ENCODE measurements around the gene LEFTY1. TPM values are rescaled to one million over a fixed set of nuclear protein-coding genes. Genes with fewer than 3 reads are reported as not detected.

LEFTY1 gene
- total and polyA plus RNA-seq, 2 of the 4 experiments (the other 2 are of a cell fraction) = not detected

DNA sequence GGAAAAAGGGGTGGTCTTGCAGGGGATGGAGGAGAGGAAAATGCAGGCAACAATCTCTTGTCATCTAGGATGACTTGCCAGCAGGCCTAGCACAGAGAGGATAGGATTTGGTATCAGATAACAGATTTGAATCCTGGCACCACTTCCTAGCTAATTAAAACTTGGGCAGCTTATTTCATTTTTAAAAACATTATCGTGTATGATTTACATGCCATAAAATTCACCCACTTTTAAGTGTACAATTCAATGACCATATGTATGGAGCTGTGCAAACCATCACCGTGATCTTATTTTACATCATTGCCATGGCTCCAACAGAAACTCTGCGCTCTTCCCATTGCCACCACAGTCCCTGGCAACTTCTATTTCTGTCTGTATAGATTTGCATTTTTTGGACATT is 28.2 kb upstream of the LEFTY1 start:
- no peak overlapping the region for H3K18ac ChIP-seq (ENCODE audit: low read depth, low read length)
- no CpG with 5 or more reads among the region's 3 CpGs for WGBS, 2 experiments (ENCODE audit: extremely low coverage in 2 of 2, insufficient read length in 1 of 2)
- H3K4me3 ChIP-seq (ENCODE audit: insufficient read depth, low read depth, low read length) = no peak overlapping the region
- no peak overlapping the region for H2BK20ac ChIP-seq (ENCODE audit: low read depth, low read length)
- no peak overlapping the region for H3K56ac ChIP-seq (ENCODE audit: extremely low read depth, insufficient read depth, low read length)
- H2BK5ac ChIP-seq (ENCODE audit: low read depth, low read length, poor library complexity, severe bottlenecking) = no peak overlapping the region
- no peak overlapping the region for H2BK120ac ChIP-seq (ENCODE audit: low read depth, low read length)
- no peak for DNase-seq
- H4K5ac ChIP-seq (ENCODE audit: low read depth, low read length) = no peak overlapping the region
- no peak overlapping the region for H3K4me2 ChIP-seq (ENCODE audit: low read depth, low read length)
- H3K9ac ChIP-seq (ENCODE audit: low read depth, low read length) = no peak overlapping the region
- H3K27me3 ChIP-seq (ENCODE audit: control insufficient read depth, insufficient read depth, low read length) = no peaks in the 10 kb centered on the region
- TF ChIP-seq, protein P1, sequence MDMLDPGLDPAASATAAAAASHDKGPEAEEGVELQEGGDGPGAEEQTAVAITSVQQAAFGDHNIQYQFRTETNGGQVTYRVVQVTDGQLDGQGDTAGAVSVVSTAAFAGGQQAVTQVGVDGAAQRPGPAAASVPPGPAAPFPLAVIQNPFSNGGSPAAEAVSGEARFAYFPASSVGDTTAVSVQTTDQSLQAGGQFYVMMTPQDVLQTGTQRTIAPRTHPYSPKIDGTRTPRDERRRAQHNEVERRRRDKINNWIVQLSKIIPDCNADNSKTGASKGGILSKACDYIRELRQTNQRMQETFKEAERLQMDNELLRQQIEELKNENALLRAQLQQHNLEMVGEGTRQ (IDR thresholded peaks at IDR 0.05; ENCODE audit: low read depth, low read length) = no peak
- TF ChIP-seq MAFK (IDR thresholded peaks at IDR 0.05; ENCODE audit: low read depth, low read length) = no peak
- TF ChIP-seq, protein P2, sequence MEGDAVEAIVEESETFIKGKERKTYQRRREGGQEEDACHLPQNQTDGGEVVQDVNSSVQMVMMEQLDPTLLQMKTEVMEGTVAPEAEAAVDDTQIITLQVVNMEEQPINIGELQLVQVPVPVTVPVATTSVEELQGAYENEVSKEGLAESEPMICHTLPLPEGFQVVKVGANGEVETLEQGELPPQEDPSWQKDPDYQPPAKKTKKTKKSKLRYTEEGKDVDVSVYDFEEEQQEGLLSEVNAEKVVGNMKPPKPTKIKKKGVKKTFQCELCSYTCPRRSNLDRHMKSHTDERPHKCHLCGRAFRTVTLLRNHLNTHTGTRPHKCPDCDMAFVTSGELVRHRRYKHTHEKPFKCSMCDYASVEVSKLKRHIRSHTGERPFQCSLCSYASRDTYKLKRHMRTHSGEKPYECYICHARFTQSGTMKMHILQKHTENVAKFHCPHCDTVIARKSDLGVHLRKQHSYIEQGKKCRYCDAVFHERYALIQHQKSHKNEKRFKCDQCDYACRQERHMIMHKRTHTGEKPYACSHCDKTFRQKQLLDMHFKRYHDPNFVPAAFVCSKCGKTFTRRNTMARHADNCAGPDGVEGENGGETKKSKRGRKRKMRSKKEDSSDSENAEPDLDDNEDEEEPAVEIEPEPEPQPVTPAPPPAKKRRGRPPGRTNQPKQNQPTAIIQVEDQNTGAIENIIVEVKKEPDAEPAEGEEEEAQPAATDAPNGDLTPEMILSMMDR (conservative IDR thresholded peaks at IDR 0.05; ENCODE audit: low read depth, low read length) = no peak
- TF ChIP-seq MXI1 (IDR thresholded peaks at IDR 0.05; ENCODE audit: borderline replicate concordance, low read depth, low read length) = no peak
- TF ChIP-seq BHLHE40 (IDR thresholded peaks at IDR 0.05; ENCODE audit: low read depth, low read length) = no peak
- no peak for TF ChIP-seq CEBPB (IDR thresholded peaks at IDR 0.05; ENCODE audit: low read depth, low read length)
- TF ChIP-seq RAD21 (IDR thresholded peaks at IDR 0.05; ENCODE audit: low read length) = no peak
- TF ChIP-seq RFX5 (IDR thresholded peaks at IDR 0.05; ENCODE audit: low read depth, low read length) = no peak
- no peak for TF ChIP-seq MAZ (IDR thresholded peaks at IDR 0.05; ENCODE audit: borderline replicate concordance, low read depth, low read length)
- no peak for TF ChIP-seq SMC3 (IDR thresholded peaks at IDR 0.05; ENCODE audit: low read depth, low read length)
- TF ChIP-seq, protein P3, sequence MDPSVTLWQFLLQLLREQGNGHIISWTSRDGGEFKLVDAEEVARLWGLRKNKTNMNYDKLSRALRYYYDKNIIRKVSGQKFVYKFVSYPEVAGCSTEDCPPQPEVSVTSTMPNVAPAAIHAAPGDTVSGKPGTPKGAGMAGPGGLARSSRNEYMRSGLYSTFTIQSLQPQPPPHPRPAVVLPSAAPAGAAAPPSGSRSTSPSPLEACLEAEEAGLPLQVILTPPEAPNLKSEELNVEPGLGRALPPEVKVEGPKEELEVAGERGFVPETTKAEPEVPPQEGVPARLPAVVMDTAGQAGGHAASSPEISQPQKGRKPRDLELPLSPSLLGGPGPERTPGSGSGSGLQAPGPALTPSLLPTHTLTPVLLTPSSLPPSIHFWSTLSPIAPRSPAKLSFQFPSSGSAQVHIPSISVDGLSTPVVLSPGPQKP (IDR thresholded peaks at IDR 0.05; ENCODE audit: borderline replicate concordance, low read depth, low read length) = no peak
- no peak for TF ChIP-seq NFE2L2 (IDR thresholded peaks at IDR 0.05; ENCODE audit: low read depth, low read length)
- TF ChIP-seq POLR2A (IDR thresholded peaks at IDR 0.05; ENCODE audit: low read depth, low read length) = no peak
- intact Hi-C loops (cut with micrococcal nuclease) = no loop called here
- no peak overlapping the region for H2AK5ac ChIP-seq (ENCODE audit: low read depth, low read length)
- H3K4me1 ChIP-seq (ENCODE audit: control insufficient read depth, insufficient read depth, low read length) = peaks cover 5% of the 10 kb centered on the region; the same call in 1 of the 2 replicates
- H3K9me3 ChIP-seq (ENCODE audit: control insufficient read depth, insufficient read depth, low read length) = no peaks in the 10 kb centered on the region
- H3K79me1 ChIP-seq (ENCODE audit: low read depth in 1 of 2, low read length in 2 of 2) = peaks cover 3 to 28% of the 10 kb centered on the region in 2 experiments
- no peak overlapping the region for H2AFZ ChIP-seq (replicated peaks; ENCODE audit: low read length, poor library complexity)
- CTCF ChIA-PET = interaction anchor here (1.0 kb wide), 1 partner anchor 16 kb away, joined by 3 read pairs; no protein-coding TSS in a partner anchor
- H2BK15ac ChIP-seq (ENCODE audit: low read depth, low read length) = no peak overlapping the region
- H4K8ac ChIP-seq (ENCODE audit: low read depth in 2 of 2, low read length in 2 of 2) = no peak overlapping the region
- H3K4ac ChIP-seq (ENCODE audit: low read depth, low read length) = no peak overlapping the region
- no peak overlapping the region for H2AK9ac ChIP-seq (replicated peaks; ENCODE audit: low read depth, low read length, poor library complexity)
- ATAC-seq (ENCODE audit: low read depth) = no peak
- dilution Hi-C loops (cut with HindIII; ENCODE audit: low sequenced_read_pairs, unreplicated experiment) = no loop called here
- H3K23ac ChIP-seq (ENCODE audit: low read depth, low read length) = no peak overlapping the region
- BruUV-seq (replicated peaks) = no TSS peak
- peaks cover 6% of the 10 kb centered on the region for H4K20me1 ChIP-seq (ENCODE audit: insufficient read depth, low read length)
- no peak overlapping the region for H4K91ac ChIP-seq (ENCODE audit: insufficient read depth, low read depth, low read length)
- no peak overlapping the region for H3K14ac ChIP-seq (replicated peaks; ENCODE audit: low read depth, low read length)
- POLR2A ChIA-PET (ENCODE audit: unreplicated experiment) = no interaction called here
- H3K9me1 ChIP-seq (ENCODE audit: insufficient read depth, low read length) = peaks cover 9% of the 10 kb centered on the region
- no peak overlapping the region for H3K27ac ChIP-seq (ENCODE audit: insufficient read depth, low read length)
- in situ Hi-C loops (cut with MboI; ENCODE audit: low sequenced_read_pairs) = no loop called here
- peaks cover 29% of the 10 kb centered on the region for H3K36me3 ChIP-seq (ENCODE audit: control insufficient read depth, insufficient read depth, low read length)
